ENCODE results near the gene CACHD1. TPM values are rescaled to one million over a fixed set of nuclear protein-coding genes. Genes with fewer than 3 reads are reported as not detected.
A peak's percentile ranks its signal among the peaks of the same experiment; 100 is the strongest.

The CACHD1 gene
- total and polyA plus RNA-seq, 8 donors, result 11.3 to 38.0 (median 32.7) TPM

DNA sequence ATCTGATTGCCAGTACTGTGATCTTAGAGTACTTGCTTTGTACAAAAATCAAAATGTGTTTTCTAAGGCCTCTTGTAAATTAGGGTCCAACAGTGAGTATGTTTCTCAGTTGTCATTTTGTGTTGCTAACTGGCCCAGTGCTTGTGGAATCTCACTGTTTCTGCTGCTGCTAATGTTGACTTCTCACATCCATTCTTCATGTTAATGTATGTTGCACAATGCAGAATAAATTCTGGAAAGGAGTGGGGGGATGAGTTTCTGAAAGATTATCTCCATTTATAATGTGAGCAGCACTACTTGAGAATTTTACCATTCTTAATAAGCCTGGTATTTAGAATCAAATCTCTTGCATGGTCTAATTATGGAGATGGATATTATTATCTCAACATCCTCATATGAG, 57.9 kb downstream of the CACHD1 start:
- H3K4me3 ChIP-seq, result no peak overlapping the region
- H3K27me3 ChIP-seq, result no peaks in the 10 kb centered on the region
- peaks cover 0 to 24% of the 10 kb centered on the region in 2 donors for H3K4me1 ChIP-seq
- TF ChIP-seq, protein P1, sequence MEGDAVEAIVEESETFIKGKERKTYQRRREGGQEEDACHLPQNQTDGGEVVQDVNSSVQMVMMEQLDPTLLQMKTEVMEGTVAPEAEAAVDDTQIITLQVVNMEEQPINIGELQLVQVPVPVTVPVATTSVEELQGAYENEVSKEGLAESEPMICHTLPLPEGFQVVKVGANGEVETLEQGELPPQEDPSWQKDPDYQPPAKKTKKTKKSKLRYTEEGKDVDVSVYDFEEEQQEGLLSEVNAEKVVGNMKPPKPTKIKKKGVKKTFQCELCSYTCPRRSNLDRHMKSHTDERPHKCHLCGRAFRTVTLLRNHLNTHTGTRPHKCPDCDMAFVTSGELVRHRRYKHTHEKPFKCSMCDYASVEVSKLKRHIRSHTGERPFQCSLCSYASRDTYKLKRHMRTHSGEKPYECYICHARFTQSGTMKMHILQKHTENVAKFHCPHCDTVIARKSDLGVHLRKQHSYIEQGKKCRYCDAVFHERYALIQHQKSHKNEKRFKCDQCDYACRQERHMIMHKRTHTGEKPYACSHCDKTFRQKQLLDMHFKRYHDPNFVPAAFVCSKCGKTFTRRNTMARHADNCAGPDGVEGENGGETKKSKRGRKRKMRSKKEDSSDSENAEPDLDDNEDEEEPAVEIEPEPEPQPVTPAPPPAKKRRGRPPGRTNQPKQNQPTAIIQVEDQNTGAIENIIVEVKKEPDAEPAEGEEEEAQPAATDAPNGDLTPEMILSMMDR (IDR thresholded peaks at IDR 0.05), result no peak
- no peak overlapping the region for H3K27ac ChIP-seq
- DNase-seq (no peak), ATAC-seq (no peak)
- no peaks in the 10 kb centered on the region for H3K9me3 ChIP-seq
- no peaks in the 10 kb centered on the region for H3K36me3 ChIP-seq
- intact Hi-C loops (cut with DNase I), result no loop called here

- peaks cover 0 to 25% of the 10 kb centered on the region in 2 donors for H3K4me1 ChIP-seq
- no peaks in the 10 kb centered on the region for H3K36me3 ChIP-seq
- no peaks in the 10 kb centered on the region for H3K9me3 ChIP-seq
- no peaks in the 10 kb centered on the region for H3K27me3 ChIP-seq
- no peak overlapping the region for H3K27ac ChIP-seq
- DNase-seq (no peak), ATAC-seq (no peak)
- H3K4me3 ChIP-seq, result no peak overlapping the region
- TF ChIP-seq, protein P1 (IDR thresholded peaks at IDR 0.05), result no peak
- intact Hi-C loops (cut with DNase I), result no loop called here
Measured at GRCh38 chr1:64530969-64531692, 61.2 kb downstream of the CACHD1 start.

DNA sequence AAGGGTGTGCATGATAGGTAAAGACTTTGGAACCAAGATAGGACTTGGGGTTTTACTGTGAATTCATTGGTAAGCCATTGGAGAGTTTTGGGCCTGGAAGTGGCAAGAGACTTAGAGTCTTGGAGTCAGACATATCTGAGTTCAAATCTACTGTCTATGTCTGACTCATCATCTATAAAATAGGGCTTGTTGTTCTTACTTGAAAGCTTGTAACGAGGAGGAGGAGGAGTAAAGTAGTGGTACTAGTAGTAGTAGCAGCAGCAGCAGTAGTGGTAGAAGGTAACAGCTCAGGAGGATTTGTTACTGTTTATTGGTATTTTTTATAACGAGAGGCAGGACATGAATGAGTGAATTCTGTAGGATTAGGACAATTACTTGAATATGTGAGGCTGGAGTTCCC, 62.7 kb downstream of the CACHD1 start:
- TF ChIP-seq, protein P1 (IDR thresholded peaks at IDR 0.05), result no peak
- no peak for ATAC-seq
- Histone ChIP-seq H3K9me3 (no peaks in the 10 kb centered on the region), H3K4me3 (no peak overlapping the region), H3K36me3 (no peaks in the 10 kb centered on the region), H3K27me3 (no peaks in the 10 kb centered on the region), H3K4me1 (peaks cover 0 to 21% of the 10 kb centered on the region in 2 donors), H3K27ac (no peak overlapping the region)
- intact Hi-C loops (cut with DNase I), result no loop called here
- DNase-seq, result no peak

- TF ChIP-seq, protein P1 (IDR thresholded peaks at IDR 0.05), result no peak
- Histone ChIP-seq H3K27me3 (no peaks in the 10 kb centered on the region), H3K4me3 (no peak overlapping the region), H3K4me1 (peaks cover 18 to 39% of the 10 kb centered on the region in 2 donors), H3K36me3 (no peaks in the 10 kb centered on the region), H3K27ac (peak overlapping the region in 1 of 2 donors; percentile 18), H3K9me3 (no peaks in the 10 kb centered on the region)
- DNase-seq, result no peak
- intact Hi-C loops (cut with DNase I), result no loop called here
- peak; percentile 8 for ATAC-seq
Measured at GRCh38 chr1:64535938-64536835, 66.3 kb downstream of the CACHD1 start.
